GM19023 (cell line): ENCODE results near the gene CDKN2C.
A peak's percentile ranks its signal among the peaks of the same experiment; 100 is the strongest.
"Not testable (repeated sequence)": the region's sequence is repeated elsewhere in the genome, so short reads cannot be mapped to it uniquely, and the experiment has no call there.

ENCODE experiments used
- ATAC-seq: cut with Tn5 transposase; IDR thresholded peaks from one replicate; pipeline ENCODE4 v1.9.1; 2021; ENCODE audit warnings: mild to moderate bottlenecking, moderate library complexity; ENCODE audit not compliant: unreplicated experiment

The CDKN2C gene

GRCh38 chr1:50978144-50978851 is 8.3 kb downstream of the CDKN2C start:
- ATAC-seq: peak; percentile 40

GRCh38 chr1:50978852-50979781 is 9.1 kb downstream of the CDKN2C start:
- ATAC-seq: no peak

- no peak for ATAC-seq
Measured at GRCh38 chr1:50979937-50980336, 9.9 kb downstream of the CDKN2C start.

- no peak for ATAC-seq
Measured at GRCh38 chr1:50980505-50980904, 10.5 kb downstream of the CDKN2C start.

- ATAC-seq: no peak
Measured at GRCh38 chr1:50981741-50982140, 11.7 kb downstream of the CDKN2C start.

- ATAC-seq: no peak
Measured at GRCh38 chr1:50982611-50983010, 12.6 kb downstream of the CDKN2C start.

GRCh38 chr1:50983219-50983802 is 13.3 kb downstream of the CDKN2C start:
- no peak for ATAC-seq

- no peak for ATAC-seq
Measured at GRCh38 chr1:50985094-50985493, 15.0 kb downstream of the CDKN2C start.

- ATAC-seq: no peak
Measured at GRCh38 chr1:50986653-50987052, 16.6 kb downstream of the CDKN2C start.

GRCh38 chr1:50989694-50990093 is 19.6 kb downstream of the CDKN2C start:
- ATAC-seq: no peak

GRCh38 chr1:50992532-50993318 is 22.7 kb downstream of the CDKN2C start:
- ATAC-seq: no peak

- ATAC-seq: no peak
Measured at GRCh38 chr1:50993645-50994044, 23.6 kb downstream of the CDKN2C start.

GRCh38 chr1:50994997-50995396 is 25.0 kb downstream of the CDKN2C start:
- no peak for ATAC-seq

GRCh38 chr1:50995651-50996050 is 25.6 kb downstream of the CDKN2C start:
- ATAC-seq: no peak

GRCh38 chr1:50996083-50996482 is 26.0 kb downstream of the CDKN2C start:
- no peak for ATAC-seq

GRCh38 chr1:50999375-50999774 is 29.3 kb downstream of the CDKN2C start:
- not testable (repeated sequence) for ATAC-seq

- no peak for ATAC-seq
Measured at GRCh38 chr1:51000160-51000559, 30.1 kb downstream of the CDKN2C start.

- no peak for ATAC-seq
Measured at GRCh38 chr1:51000651-51001050, 30.6 kb downstream of the CDKN2C start.

- ATAC-seq: no peak
Measured at GRCh38 chr1:51002516-51002915, 32.5 kb downstream of the CDKN2C start.

GRCh38 chr1:51005549-51005948 is 35.5 kb downstream of the CDKN2C start:
- not testable (repeated sequence) for ATAC-seq

GRCh38 chr1:51009381-51009780 is 39.3 kb downstream of the CDKN2C start:
- ATAC-seq: no peak
